Measurements from ENCODE around the gene RANBP17.

RANBP17 gene

DNA sequence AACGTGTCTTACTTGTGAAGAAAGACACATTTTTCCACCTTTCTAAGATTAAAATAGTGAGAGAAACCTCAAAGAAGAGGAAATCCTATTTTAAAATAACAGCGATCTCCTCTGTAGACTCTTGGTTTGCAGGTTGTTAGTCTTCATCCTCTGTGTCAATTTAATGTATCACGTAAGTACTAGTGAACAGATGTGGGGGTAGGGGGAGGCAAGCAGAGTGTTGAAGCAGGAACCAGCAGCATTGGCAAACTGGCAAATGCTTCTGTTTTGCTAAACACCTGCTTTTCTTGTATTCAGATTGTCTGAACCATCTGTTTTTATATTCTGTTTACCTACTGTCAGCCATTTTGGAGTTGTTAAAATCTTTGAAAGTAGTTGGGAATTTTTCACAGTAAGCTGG is 288.0 kb downstream of the RANBP17 start:
- DNase-seq (ENCODE audit: low read depth): peak; percentile 0
- TF ChIP-seq, protein P1, sequence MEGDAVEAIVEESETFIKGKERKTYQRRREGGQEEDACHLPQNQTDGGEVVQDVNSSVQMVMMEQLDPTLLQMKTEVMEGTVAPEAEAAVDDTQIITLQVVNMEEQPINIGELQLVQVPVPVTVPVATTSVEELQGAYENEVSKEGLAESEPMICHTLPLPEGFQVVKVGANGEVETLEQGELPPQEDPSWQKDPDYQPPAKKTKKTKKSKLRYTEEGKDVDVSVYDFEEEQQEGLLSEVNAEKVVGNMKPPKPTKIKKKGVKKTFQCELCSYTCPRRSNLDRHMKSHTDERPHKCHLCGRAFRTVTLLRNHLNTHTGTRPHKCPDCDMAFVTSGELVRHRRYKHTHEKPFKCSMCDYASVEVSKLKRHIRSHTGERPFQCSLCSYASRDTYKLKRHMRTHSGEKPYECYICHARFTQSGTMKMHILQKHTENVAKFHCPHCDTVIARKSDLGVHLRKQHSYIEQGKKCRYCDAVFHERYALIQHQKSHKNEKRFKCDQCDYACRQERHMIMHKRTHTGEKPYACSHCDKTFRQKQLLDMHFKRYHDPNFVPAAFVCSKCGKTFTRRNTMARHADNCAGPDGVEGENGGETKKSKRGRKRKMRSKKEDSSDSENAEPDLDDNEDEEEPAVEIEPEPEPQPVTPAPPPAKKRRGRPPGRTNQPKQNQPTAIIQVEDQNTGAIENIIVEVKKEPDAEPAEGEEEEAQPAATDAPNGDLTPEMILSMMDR (IDR thresholded peaks at IDR 0.05; ENCODE audit: insufficient read depth, low read depth, low read length, missing control alignments): no peak
- H3K4me3 ChIP-seq (ENCODE audit: low read depth, low read length): no peak overlapping the region

DNA sequence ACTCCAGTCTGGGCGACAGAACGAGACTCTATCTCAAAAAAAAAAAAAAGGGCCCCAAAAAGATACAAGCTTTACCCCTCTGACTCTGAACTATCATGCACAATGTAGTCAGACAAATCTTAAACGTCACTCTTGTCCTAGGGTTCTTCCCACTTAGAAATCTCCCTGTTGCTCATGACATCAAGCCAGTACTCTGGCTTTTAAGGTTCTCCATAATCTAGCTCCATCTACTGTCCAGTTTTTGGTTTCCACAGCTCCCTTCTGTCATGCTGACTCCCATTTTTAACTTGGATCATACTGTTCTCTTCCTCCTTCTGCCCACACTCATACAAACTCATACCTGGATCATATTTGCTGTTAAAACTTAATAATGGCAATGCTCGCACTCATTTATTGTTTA is 290.6 kb downstream of the RANBP17 start:
- no peak for DNase-seq (ENCODE audit: low read depth)
- no peak overlapping the region for H3K4me3 ChIP-seq (ENCODE audit: low read depth, low read length)
- TF ChIP-seq, protein P1 (IDR thresholded peaks at IDR 0.05; ENCODE audit: insufficient read depth, low read depth, low read length, missing control alignments): no peak

DNA sequence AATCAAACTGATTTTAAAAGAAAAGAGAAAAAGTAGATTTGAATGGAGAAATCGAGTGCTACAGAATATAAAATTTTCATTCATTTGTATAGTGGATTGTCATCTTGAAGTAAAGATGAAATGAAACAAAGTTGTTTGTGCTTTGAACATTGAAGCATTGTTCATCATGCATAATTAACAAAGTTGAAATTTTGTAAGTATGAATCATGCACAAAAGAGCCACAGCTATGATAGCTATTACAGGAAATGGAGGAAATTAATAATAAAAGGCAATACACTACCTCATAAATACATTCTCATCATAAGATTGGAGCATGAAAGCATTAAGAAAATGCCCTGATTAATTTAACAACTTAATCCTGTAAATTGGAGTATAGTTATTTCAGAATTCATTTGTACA is 293.8 kb downstream of the RANBP17 start:
- no peak overlapping the region for H3K4me3 ChIP-seq (ENCODE audit: low read depth, low read length)
- TF ChIP-seq, protein P1 (IDR thresholded peaks at IDR 0.05; ENCODE audit: insufficient read depth, low read depth, low read length, missing control alignments): no peak
- no peak for DNase-seq (ENCODE audit: low read depth)

DNA sequence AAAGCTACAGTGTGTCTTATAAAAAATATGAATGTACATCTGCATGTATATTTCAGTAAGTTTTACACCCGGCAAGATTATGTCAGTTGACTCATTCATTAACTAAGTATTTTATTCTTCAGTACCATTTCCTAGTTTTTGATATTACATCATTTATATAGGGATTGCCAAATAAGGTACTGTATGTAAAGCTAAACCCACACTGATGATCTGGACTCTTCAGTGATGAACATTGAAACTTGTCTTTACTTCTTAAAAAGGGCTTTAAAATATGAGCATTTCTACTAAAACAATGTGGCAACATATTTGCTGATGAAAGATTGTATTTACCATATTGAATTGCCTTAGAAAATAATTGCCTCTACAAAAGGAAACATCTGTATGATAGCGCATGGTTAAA is 295.5 kb downstream of the RANBP17 start:
- DNase-seq (ENCODE audit: low read depth): no peak
- H3K4me3 ChIP-seq (ENCODE audit: low read depth, low read length): no peak overlapping the region
- TF ChIP-seq, protein P1 (IDR thresholded peaks at IDR 0.05; ENCODE audit: insufficient read depth, low read depth, low read length, missing control alignments): no peak

DNA sequence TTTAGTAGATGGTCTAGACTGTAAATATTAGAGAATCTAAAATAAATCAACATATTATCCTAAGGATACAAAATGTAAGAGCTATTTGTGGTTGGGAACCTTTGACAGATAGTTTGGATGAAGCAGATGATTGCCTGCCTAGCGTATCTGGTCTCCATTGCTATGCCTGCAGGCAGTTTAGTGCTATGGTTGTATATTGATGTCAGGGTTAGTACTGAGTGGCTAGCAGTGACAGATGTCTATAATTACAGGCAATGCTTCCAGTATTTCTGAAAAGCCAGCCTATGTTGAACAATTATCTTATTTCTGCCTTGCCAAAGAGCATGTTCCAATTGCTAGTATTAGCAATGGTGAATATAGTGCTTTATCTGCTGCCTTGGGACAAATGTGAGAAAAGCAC is 296.0 kb downstream of the RANBP17 start:
- no peak for DNase-seq (ENCODE audit: low read depth)
- TF ChIP-seq, protein P1 (IDR thresholded peaks at IDR 0.05; ENCODE audit: insufficient read depth, low read depth, low read length, missing control alignments): no peak
- H3K4me3 ChIP-seq (ENCODE audit: low read depth, low read length): no peak overlapping the region

DNA sequence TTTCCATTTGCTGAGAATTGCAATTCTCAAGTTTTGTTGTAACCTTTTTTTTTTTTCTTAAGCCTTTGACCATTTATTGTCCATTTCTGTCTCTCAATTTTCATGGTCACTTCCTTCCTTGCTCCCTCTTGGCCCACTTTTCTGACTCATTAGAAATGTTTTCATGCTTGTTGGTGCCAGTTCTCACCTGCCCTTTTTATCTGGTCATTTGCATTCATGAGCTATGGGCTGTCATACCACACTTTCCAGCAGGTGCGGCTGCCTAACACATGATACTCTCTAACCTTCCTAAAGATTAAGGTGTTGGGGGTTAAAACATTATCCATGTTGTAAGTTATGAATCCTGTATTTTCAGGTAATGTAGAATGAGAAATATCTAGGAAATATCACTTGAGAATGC is 296.8 kb downstream of the RANBP17 start:
- TF ChIP-seq, protein P1 (IDR thresholded peaks at IDR 0.05; ENCODE audit: insufficient read depth, low read depth, low read length, missing control alignments): no peak
- no peak overlapping the region for H3K4me3 ChIP-seq (ENCODE audit: low read depth, low read length)
- DNase-seq (ENCODE audit: low read depth): no peak

DNA sequence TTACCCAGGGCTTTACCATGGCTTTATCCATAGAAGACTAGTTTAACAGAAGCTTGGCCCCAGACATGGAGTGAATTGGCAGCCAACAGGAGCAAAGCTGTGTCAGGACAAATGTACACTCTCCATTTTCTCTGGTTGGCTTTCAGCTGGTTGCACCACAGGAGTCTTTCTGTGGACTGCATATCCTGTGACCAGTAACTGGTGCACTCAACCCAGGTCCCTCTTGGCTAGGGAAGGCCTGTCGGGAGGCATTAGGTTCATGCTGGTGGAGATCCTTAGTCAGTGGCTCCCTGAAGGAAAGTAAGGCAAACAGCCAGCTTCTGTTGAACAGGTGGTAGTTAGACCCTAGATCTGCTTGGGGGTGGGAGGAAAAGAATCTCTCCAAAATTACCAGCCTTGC is 300.3 kb downstream of the RANBP17 start:
- TF ChIP-seq, protein P1 (IDR thresholded peaks at IDR 0.05; ENCODE audit: insufficient read depth, low read depth, low read length, missing control alignments): no peak
- DNase-seq (ENCODE audit: low read depth): no peak

More for the DNA sequence above, 300.3 kb downstream of the RANBP17 start:
- H3K4me3 ChIP-seq (ENCODE audit: low read depth, low read length): no peak overlapping the region

Data from GM12865 (cell line).